Smooth muscle cell (in vitro differentiated cells): ENCODE results near the gene RGS7BP. TPM values are rescaled to one million over a fixed set of nuclear protein-coding genes. Genes with fewer than 3 reads are reported as not detected.
"Not testable (repeated sequence)": the region's sequence is repeated elsewhere in the genome, so short reads cannot be mapped to it uniquely, and the experiment has no call there.

Experiments used
- DNase-seq: peaks from one replicate; lab custom pipeline; 2025; ENCODE audit not compliant: unreplicated experiment; lab: John Stamatoyannopoulos, UW
- H2AFZ ChIP-seq: fragments of 200-600 bp; sonication (generic); 2 replicates; pipeline ENCODE4 v1.6.0; 2016; ENCODE audit warnings: antibody characterized with exemption, low read depth, mild to moderate bottlenecking
- H3F3A ChIP-seq: fragments of 200-600 bp; sonication (generic); 2 replicates; pipeline ENCODE4 v1.6.0; 2017; ENCODE audit warnings: antibody characterized with exemption, low read depth
- H3K27ac ChIP-seq: fragments of 200-600 bp; sonication (generic); 2 replicates; pipeline ENCODE4 v1.5.1; 2016; ENCODE audit warnings: low read depth, mild to moderate bottlenecking
- H3K27me3 ChIP-seq: fragments of 200-600 bp; sonication (generic); 2 replicates; pipeline ENCODE4 v1.6.1; 2016; ENCODE audit warnings: low read depth, mild to moderate bottlenecking
- H3K36me3 ChIP-seq: fragments of 200-600 bp; sonication (generic); 2 replicates; pipeline ENCODE4 v1.5.1; 2016; ENCODE audit warnings: low read depth
- H3K4me1 ChIP-seq: fragments of 200-600 bp; sonication (generic); 2 replicates; pipeline ENCODE4 v1.5.1; 2016; ENCODE audit warnings: low read depth
- H3K4me2 ChIP-seq: fragments of 200-600 bp; sonication (generic); 2 replicates; pipeline ENCODE4 v1.6.0; 2016; ENCODE audit warnings: mild to moderate bottlenecking
- H3K4me3 ChIP-seq: fragments of 200-600 bp; sonication (generic); 2 replicates; pipeline ENCODE4 v1.5.1; 2016; ENCODE audit warnings: mild to moderate bottlenecking
- H3K79me2 ChIP-seq: fragments of 200-600 bp; sonication (generic); 2 replicates; pipeline ENCODE4 v1.6.0; 2016; ENCODE audit warnings: low read depth, mild to moderate bottlenecking
- H3K9ac ChIP-seq: fragments of 200-600 bp; sonication (generic); 2 replicates; pipeline ENCODE4 v1.6.0; 2016; ENCODE audit warnings: low read depth
- H3K9me3 ChIP-seq: fragments of 200-600 bp; sonication (generic); replicated peaks from 2 replicates; pipeline ENCODE4 v1.5.1; 2016; ENCODE audit warnings: low read depth
- H4K20me1 ChIP-seq: fragments of 200-600 bp; sonication (generic); 2 replicates; pipeline ENCODE4 v1.6.0; 2016; ENCODE audit warnings: low read depth
- CTCF ChIP-seq: fragments of 200-600 bp; sonication (generic); IDR thresholded peaks from 2 replicates; pipeline ENCODE4 v1.5.1; 2017; ENCODE audit warnings: borderline replicate concordance, mild to moderate bottlenecking, antibody characterized with exemption; ENCODE audit not compliant: insufficient read depth, poor library complexity, severe bottlenecking
- WGBS: methylation state at CpG from one replicate; pipeline ENCODE4 v1.1.7; 2016; ENCODE audit warnings: low lambda C conversion rate; 5-methylcytosine and 5-hydroxymethylcytosine counted together
- polyA plus RNA-seq: library from polyadenylated mRNA; unstranded; fragments of >200 nt; fragmentation: Nextera tagmentation; extraction: Ambion mirVana; gene quantifications from 2 replicates; pipeline ENCODE4 v1.2.1, GENCODE V29; 2016
- total RNA-seq: library from RNA; depleted of rRNA; stranded (reverse); fragments of >200 nt; gene quantifications from 2 replicates; pipeline ENCODE4 v1.2.3, GENCODE V29; 2014

RGS7BP gene
- total and polyA plus RNA-seq, 2 experiments from 2014 or later, result not detected

GRCh38 chr5:64532212-64532611 is 26.4 kb downstream of the RGS7BP start:
- 66% methylated on average over 2 of the region's 2 CpGs for WGBS
- Histone ChIP-seq H3K36me3 (no peaks in the 10 kb centered on the region), H3K27ac (no peak overlapping the region), H2AFZ (no peak overlapping the region), H3K79me2 (no peaks in the 10 kb centered on the region), H3K4me2 (no peak overlapping the region), H3K9me3 (no peaks in the 10 kb centered on the region), H3K27me3 (peaks cover 5% of the 10 kb centered on the region), H3K4me1 (peaks cover 9% of the 10 kb centered on the region), H3K4me3 (no peak overlapping the region), H3F3A (no peaks in the 10 kb centered on the region), H3K9ac (no peak overlapping the region), H4K20me1 (no peaks in the 10 kb centered on the region)
- no peak for TF ChIP-seq CTCF
- DNase-seq, result no peak

- no peaks in the 10 kb centered on the region for H3K79me2 ChIP-seq
- H3K27me3 ChIP-seq, result peaks cover 5% of the 10 kb centered on the region
- H3K4me3 ChIP-seq, result no peak overlapping the region
- no peak overlapping the region for H2AFZ ChIP-seq
- no peak overlapping the region for H3K4me2 ChIP-seq
- H3F3A ChIP-seq, result no peaks in the 10 kb centered on the region
- H3K4me1 ChIP-seq, result peaks cover 9% of the 10 kb centered on the region
- H3K9me3 ChIP-seq, result no peaks in the 10 kb centered on the region
- 88% methylated on average over 2 of the region's 2 CpGs for WGBS
- no peak for TF ChIP-seq CTCF
- H4K20me1 ChIP-seq, result no peaks in the 10 kb centered on the region
- H3K27ac ChIP-seq, result no peak overlapping the region
- H3K9ac ChIP-seq, result no peak overlapping the region
- no peak for DNase-seq
- H3K36me3 ChIP-seq, result no peaks in the 10 kb centered on the region
These were observed 26.8 kb downstream of the RGS7BP start for GRCh38 chr5:64532657-64533056.

GRCh38 chr5:64534033-64534432 is 28.2 kb downstream of the RGS7BP start:
- no peaks in the 10 kb centered on the region for H3K36me3 ChIP-seq
- H3K9me3 ChIP-seq, result no peaks in the 10 kb centered on the region
- H3K27me3 ChIP-seq, result peaks cover 5% of the 10 kb centered on the region
- H3K27ac ChIP-seq, result no peak overlapping the region
- H3K79me2 ChIP-seq, result no peaks in the 10 kb centered on the region
- H3K9ac ChIP-seq, result no peak overlapping the region
- H3F3A ChIP-seq, result no peaks in the 10 kb centered on the region
- H3K4me1 ChIP-seq, result peaks cover 9% of the 10 kb centered on the region
- no peaks in the 10 kb centered on the region for H4K20me1 ChIP-seq
- TF ChIP-seq CTCF, result no peak
- no peak for DNase-seq
- WGBS, result 70% methylated on average over 3 of the region's 3 CpGs
- H2AFZ ChIP-seq, result no peak overlapping the region
- H3K4me2 ChIP-seq, result no peak overlapping the region
- no peak overlapping the region for H3K4me3 ChIP-seq

- Histone ChIP-seq H3K9me3 (no peaks in the 10 kb centered on the region), H3K4me2 (no peak overlapping the region), H3K36me3 (no peaks in the 10 kb centered on the region), H3K9ac (no peak overlapping the region), H3K27me3 (no peaks in the 10 kb centered on the region), H3K27ac (no peak overlapping the region), H4K20me1 (no peaks in the 10 kb centered on the region), H3K79me2 (no peaks in the 10 kb centered on the region), H2AFZ (no peak overlapping the region), H3K4me1 (no peaks in the 10 kb centered on the region), H3F3A (no peaks in the 10 kb centered on the region), H3K4me3 (no peak overlapping the region)
- no peak for DNase-seq
- 88% methylated on average over 2 of the region's 2 CpGs for WGBS
- no peak for TF ChIP-seq CTCF
These were observed 52.1 kb downstream of the RGS7BP start for GRCh38 chr5:64557911-64558310.

GRCh38 chr5:64558641-64559040 is 52.8 kb downstream of the RGS7BP start:
- not testable (repeated sequence) for H2AFZ ChIP-seq, DNase-seq, H3K79me2 ChIP-seq, H3K4me3 ChIP-seq, H3K27me3 ChIP-seq, H3K4me2 ChIP-seq, H3K4me1 ChIP-seq, H3K9ac ChIP-seq, H3F3A ChIP-seq, H4K20me1 ChIP-seq, H3K27ac ChIP-seq, H3K9me3 ChIP-seq, H3K36me3 ChIP-seq
- 85% methylated on average over 4 of the region's 4 CpGs for WGBS
